ENCODE results near the gene KCNQ1. TPM values are rescaled to one million over a fixed set of nuclear protein-coding genes. Genes with fewer than 3 reads are reported as not detected.
A peak's percentile ranks its signal among the peaks of the same experiment; 100 is the strongest.

The KCNQ1 gene
- total RNA-seq, 1 experiment from 2014 or later: 10.7 TPM

DNA sequence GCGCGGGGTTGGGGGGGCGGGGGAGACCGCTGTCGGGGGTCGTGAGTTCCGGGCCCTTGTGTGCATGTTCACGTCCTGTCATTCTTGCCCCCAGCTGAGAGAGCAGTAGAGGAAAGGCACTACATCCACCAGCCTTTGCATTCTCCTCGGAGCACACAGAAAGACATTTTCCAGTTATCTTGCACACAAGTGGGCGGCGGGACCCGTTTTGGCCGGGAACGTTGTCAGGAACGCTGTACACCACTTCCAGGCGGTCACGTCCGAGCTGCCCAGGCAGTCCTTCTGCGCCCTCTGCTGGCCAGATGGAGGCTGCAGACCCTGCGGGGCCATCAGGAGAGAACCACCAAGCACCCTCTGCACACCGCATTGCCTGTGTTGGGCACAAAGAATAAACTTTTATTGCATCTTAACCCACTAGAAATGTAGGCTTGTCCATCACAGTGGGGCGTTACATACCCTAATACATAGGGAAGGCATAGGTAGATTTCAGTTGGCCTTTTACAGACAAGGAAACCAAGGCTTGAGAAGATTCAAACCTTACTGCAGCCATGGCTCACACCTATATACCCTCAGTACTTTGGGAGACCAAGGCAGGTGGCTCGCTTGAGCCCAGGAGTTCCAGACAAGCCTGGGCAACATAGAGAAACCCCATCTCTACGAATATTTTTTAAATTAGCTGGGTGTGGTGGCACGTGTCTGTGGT lies 443.6 kb downstream of the KCNQ1 start:
- Histone ChIP-seq H3K4me2 (ENCODE audit: low read length) (peak overlapping the region; percentile 25), H3K27ac (ENCODE audit: low read depth, low read length) (no peak overlapping the region), H3K9me3 (ENCODE audit: control insufficient read depth in 1 of 2, insufficient read depth in 1 of 2, low read depth in 1 of 2, low read length in 2 of 2) (no peaks in the 10 kb centered on the region), H3K4me3 (replicated peaks in 1 of 2; ENCODE audit: low read depth in 1 of 2, low read length in 2 of 2) (no peak overlapping the region), H3K9me2 (ENCODE audit: insufficient read depth) (no peaks in the 10 kb centered on the region), H3K27me3 (ENCODE audit: insufficient read depth, low read length) (no peaks in the 10 kb centered on the region), H3K4me1 (ENCODE audit: control insufficient read depth in 1 of 2, insufficient read depth in 2 of 2, low read length in 2 of 2) (peaks cover 31 to 64% of the 10 kb centered on the region in 2 experiments), H3K79me2 (ENCODE audit: insufficient read depth, low read length) (no peaks in the 10 kb centered on the region), H3K9ac (ENCODE audit: low read length) (no peak overlapping the region), H3K36me3 (ENCODE audit: control insufficient read depth in 1 of 2, insufficient read depth in 2 of 2, low read length in 2 of 2) (no peaks in the 10 kb centered on the region), H4K20me1 (ENCODE audit: insufficient read depth) (no peaks in the 10 kb centered on the region), H2AFZ (ENCODE audit: low read depth, low read length, poor library complexity, severe bottlenecking) (no peak overlapping the region)
- TF ChIP-seq POLR2AphosphoS5 (IDR thresholded peaks at IDR 0.05; ENCODE audit: low read depth, low read length): peak; percentile 28; the same call in 1 of the 2 replicates
- TF ChIP-seq, protein P1, sequence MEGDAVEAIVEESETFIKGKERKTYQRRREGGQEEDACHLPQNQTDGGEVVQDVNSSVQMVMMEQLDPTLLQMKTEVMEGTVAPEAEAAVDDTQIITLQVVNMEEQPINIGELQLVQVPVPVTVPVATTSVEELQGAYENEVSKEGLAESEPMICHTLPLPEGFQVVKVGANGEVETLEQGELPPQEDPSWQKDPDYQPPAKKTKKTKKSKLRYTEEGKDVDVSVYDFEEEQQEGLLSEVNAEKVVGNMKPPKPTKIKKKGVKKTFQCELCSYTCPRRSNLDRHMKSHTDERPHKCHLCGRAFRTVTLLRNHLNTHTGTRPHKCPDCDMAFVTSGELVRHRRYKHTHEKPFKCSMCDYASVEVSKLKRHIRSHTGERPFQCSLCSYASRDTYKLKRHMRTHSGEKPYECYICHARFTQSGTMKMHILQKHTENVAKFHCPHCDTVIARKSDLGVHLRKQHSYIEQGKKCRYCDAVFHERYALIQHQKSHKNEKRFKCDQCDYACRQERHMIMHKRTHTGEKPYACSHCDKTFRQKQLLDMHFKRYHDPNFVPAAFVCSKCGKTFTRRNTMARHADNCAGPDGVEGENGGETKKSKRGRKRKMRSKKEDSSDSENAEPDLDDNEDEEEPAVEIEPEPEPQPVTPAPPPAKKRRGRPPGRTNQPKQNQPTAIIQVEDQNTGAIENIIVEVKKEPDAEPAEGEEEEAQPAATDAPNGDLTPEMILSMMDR (IDR thresholded peaks at IDR 0.05 in 2 of 3, conservative IDR thresholded peaks at IDR 0.05 in 1 of 3; ENCODE audit: borderline replicate concordance in 1 of 3, insufficient read depth in 1 of 3, low read depth in 2 of 3, low read length in 2 of 3): peak in 2 of 3 experiments; percentile 96 to 99; a peak in 4 of 6 replicates
- TF ChIP-seq SP1 (IDR thresholded peaks at IDR 0.05; ENCODE audit: low read depth): no peak
- intact Hi-C loops (cut with micrococcal nuclease): loop anchor here (1.0 to 2.0 kb wide), 3 partner anchors 196 to 460 kb away; no protein-coding TSS in a partner anchor
- ChIA-PET CTCF (interaction anchor here (1.0 to 13.7 kb wide), 5 partner anchors 10 to 355 kb away, joined by 3 to 337 read pairs (median 4); partner anchors contain the start of gene PHLDA2), RAD21 (ENCODE audit: low non-redundant PET in 1 of 2, low total read pairs in 2 of 2, uncharacterized antibody in 2 of 2, unreplicated experiment in 2 of 2) (interaction anchor here (0.6 to 6.4 kb wide), 5 partner anchors 9 to 424 kb away, joined by 3 to 85 read pairs (median 5); no protein-coding TSS in a partner anchor), POLR2A (interaction anchor here (3.0 kb wide), 1 partner anchor 355 kb away, joined by 20 read pairs; no protein-coding TSS in a partner anchor)
- ATAC-seq: peak; percentile 45
- DNase-seq (ENCODE audit: low read depth, low spot score): peak; percentile 67
- no TSS peak for BruUV-seq (replicated peaks)
